Immature natural killer cell (primary cell): ENCODE measurements around the gene KIAA1671. TPM values are rescaled to one million over a fixed set of nuclear protein-coding genes. Genes with fewer than 3 reads are reported as not detected.

Experiments
- DNase-seq, 3 donors: peaks; one replicate each; pipeline ENCODE4 v3.0.0; 2022; ENCODE audit warnings: mixed read lengths in 1 of 3
- H3K27ac Mint-ChIP-seq, 6 donors: one replicate each; pipeline ENCODE4 v1.8.0; 2020; ENCODE audit warnings: mixed read lengths in 6 of 6, mild to moderate bottlenecking in 5 of 6, inconsistent platforms in 4 of 6, moderate library complexity in 3 of 6
- H3K27me3 Mint-ChIP-seq, 3 donors: one replicate each; pipeline ENCODE4 v1.8.0; 2020 to 2021; ENCODE audit warnings: low read depth in 3 of 3, mild to moderate bottlenecking in 3 of 3, mixed read lengths in 3 of 3, moderate library complexity in 3 of 3, inconsistent platforms in 1 of 3
- H3K36me3 Mint-ChIP-seq, 3 donors: one replicate each; pipeline ENCODE4 v1.8.0; 2020; ENCODE audit warnings: mixed read lengths in 3 of 3, inconsistent platforms in 2 of 3, mild to moderate bottlenecking in 2 of 3
- H3K4me1 Mint-ChIP-seq, 2 donors: one replicate each; pipeline ENCODE4 v1.8.0; 2020; ENCODE audit warnings: inconsistent platforms in 2 of 2, mild to moderate bottlenecking in 2 of 2, mixed read lengths in 2 of 2, moderate library complexity in 1 of 2
- H3K4me3 Mint-ChIP-seq, 5 donors: one replicate each; pipeline ENCODE4 v1.8.0; 2020; ENCODE audit warnings: mild to moderate bottlenecking in 5 of 5, mixed read lengths in 5 of 5, inconsistent platforms in 3 of 5, moderate library complexity in 3 of 5
- H3K9me3 Mint-ChIP-seq, 6 donors: one replicate each; pipeline ENCODE4 v1.8.0; 2020; ENCODE audit warnings: mild to moderate bottlenecking in 6 of 6, mixed read lengths in 6 of 6, inconsistent platforms in 4 of 6, moderate library complexity in 3 of 6
- polyA plus RNA-seq, 3 donors: library from polyadenylated mRNA; unstranded; fragments of 300-500 nt; fragmentation: Illumina TruSeq; gene quantifications; one replicate each; pipeline ENCODE4 v1.2.3, GENCODE V29; 2021

KIAA1671 gene
- polyA plus RNA-seq, 3 donors from 2014 or later: 0.43 to 3.0 (median 2.5) TPM

GRCh38 chr22:25111579-25112517 is 159.3 kb downstream of the KIAA1671 start:
- H3K9me3 Mint-ChIP-seq: no peaks in the 10 kb centered on the region
- peaks cover 17 to 18% of the 10 kb centered on the region in 2 donors for H3K4me1 Mint-ChIP-seq
- DNase-seq: no peak
- H3K4me3 Mint-ChIP-seq: peak overlapping the region; percentile 62 to 94 (median 90)
- H3K27me3 Mint-ChIP-seq: peaks cover 0 to 2% (median 2%) of the 10 kb centered on the region in 3 donors
- peak overlapping the region in 1 of 6 donors; percentile 79 for H3K27ac Mint-ChIP-seq
- H3K36me3 Mint-ChIP-seq: no peaks in the 10 kb centered on the region

GRCh38 chr22:25112538-25113253 is 160.2 kb downstream of the KIAA1671 start:
- Mint-ChIP-seq H3K4me3 (peak overlapping the region; percentile 44 to 94 (median 62)), H3K36me3 (no peaks in the 10 kb centered on the region), H3K27me3 (peaks cover 0 to 2% (median 2%) of the 10 kb centered on the region in 3 donors), H3K9me3 (no peaks in the 10 kb centered on the region), H3K4me1 (peaks cover 17 to 18% of the 10 kb centered on the region in 2 donors), H3K27ac (no peak overlapping the region)
- no peak for DNase-seq

- Mint-ChIP-seq H3K4me3 (no peak overlapping the region), H3K4me1 (peaks cover 17 to 18% of the 10 kb centered on the region in 2 donors), H3K27ac (no peak overlapping the region), H3K27me3 (peaks cover 0 to 2% (median 2%) of the 10 kb centered on the region in 3 donors), H3K36me3 (no peaks in the 10 kb centered on the region), H3K9me3 (no peaks in the 10 kb centered on the region)
- DNase-seq: no peak
These were observed 160.8 kb downstream of the KIAA1671 start for GRCh38 chr22:25113316-25113721.

GRCh38 chr22:25114369-25115362 is 162.2 kb downstream of the KIAA1671 start:
- no peak overlapping the region for H3K27ac Mint-ChIP-seq

GRCh38 chr22:25119609-25120008 is 167.1 kb downstream of the KIAA1671 start:
- no peaks in the 10 kb centered on the region for H3K9me3 Mint-ChIP-seq
- peaks cover 3 to 10% (median 6%) of the 10 kb centered on the region in 3 donors for H3K36me3 Mint-ChIP-seq
- H3K27ac Mint-ChIP-seq: peak overlapping the region in 1 of 6 donors; percentile 52
- DNase-seq: no peak
- H3K27me3 Mint-ChIP-seq: peaks cover 0 to 5% (median 2%) of the 10 kb centered on the region in 3 donors
- H3K4me1 Mint-ChIP-seq: no peaks in the 10 kb centered on the region
- no peak overlapping the region for H3K4me3 Mint-ChIP-seq

More at GRCh38 chr22:25114369-25115362, 162.2 kb downstream of the KIAA1671 start:
- Mint-ChIP-seq H3K27me3 (peaks cover 2% of the 10 kb centered on the region in 3 donors), H3K4me1 (peaks cover 17 to 18% of the 10 kb centered on the region in 2 donors), H3K4me3 (peak overlapping the region in 1 of 5 donors; percentile 6), H3K9me3 (no peaks in the 10 kb centered on the region), H3K36me3 (peaks cover 3 to 6% (median 3%) of the 10 kb centered on the region in 3 donors)
- no peak for DNase-seq

- Mint-ChIP-seq H3K9me3 (no peaks in the 10 kb centered on the region), H3K4me3 (no peak overlapping the region)
These were observed 167.6 kb downstream of the KIAA1671 start for GRCh38 chr22:25120093-25120561.

GRCh38 chr22:25120761-25121212 is 168.3 kb downstream of the KIAA1671 start:
- Mint-ChIP-seq H3K36me3 (peaks cover 3 to 10% (median 6%) of the 10 kb centered on the region in 3 donors), H3K9me3 (no peaks in the 10 kb centered on the region), H3K27ac (no peak overlapping the region), H3K4me1 (no peaks in the 10 kb centered on the region), H3K4me3 (no peak overlapping the region), H3K27me3 (peaks cover 0 to 5% (median 2%) of the 10 kb centered on the region in 3 donors)
- no peak for DNase-seq

More at GRCh38 chr22:25120093-25120561, 167.6 kb downstream of the KIAA1671 start:
- no peak for DNase-seq
- H3K27me3 Mint-ChIP-seq: peaks cover 0 to 5% (median 2%) of the 10 kb centered on the region in 3 donors
- H3K36me3 Mint-ChIP-seq: peaks cover 3 to 10% (median 6%) of the 10 kb centered on the region in 3 donors
- no peaks in the 10 kb centered on the region for H3K4me1 Mint-ChIP-seq
- no peak overlapping the region for H3K27ac Mint-ChIP-seq

GRCh38 chr22:25122136-25122764 is 169.7 kb downstream of the KIAA1671 start:
- no peak overlapping the region for H3K4me3 Mint-ChIP-seq
- no peaks in the 10 kb centered on the region for H3K4me1 Mint-ChIP-seq
- no peak overlapping the region for H3K27ac Mint-ChIP-seq

GRCh38 chr22:25123677-25124076 is 171.2 kb downstream of the KIAA1671 start:
- no peaks in the 10 kb centered on the region for H3K4me1 Mint-ChIP-seq
- H3K9me3 Mint-ChIP-seq: no peaks in the 10 kb centered on the region
- H3K27ac Mint-ChIP-seq: no peak overlapping the region
- DNase-seq: no peak
- H3K36me3 Mint-ChIP-seq: peaks cover 3 to 10% (median 6%) of the 10 kb centered on the region in 3 donors
- H3K4me3 Mint-ChIP-seq: no peak overlapping the region
- peaks cover 0 to 3% (median 0%) of the 10 kb centered on the region in 3 donors for H3K27me3 Mint-ChIP-seq

More at GRCh38 chr22:25122136-25122764, 169.7 kb downstream of the KIAA1671 start:
- Mint-ChIP-seq H3K36me3 (peaks cover 3 to 10% (median 6%) of the 10 kb centered on the region in 3 donors), H3K27me3 (peaks cover 0 to 3% (median 2%) of the 10 kb centered on the region in 3 donors), H3K9me3 (no peaks in the 10 kb centered on the region)
- DNase-seq: no peak

GRCh38 chr22:25125693-25126357 is 173.3 kb downstream of the KIAA1671 start:
- no peak overlapping the region for H3K27ac Mint-ChIP-seq
- no peak for DNase-seq
- H3K4me1 Mint-ChIP-seq: no peaks in the 10 kb centered on the region
- no peaks in the 10 kb centered on the region for H3K9me3 Mint-ChIP-seq
- H3K36me3 Mint-ChIP-seq: peaks cover 0 to 6% (median 0%) of the 10 kb centered on the region in 3 donors
- H3K27me3 Mint-ChIP-seq: peaks cover 0 to 3% (median 0%) of the 10 kb centered on the region in 3 donors
- H3K4me3 Mint-ChIP-seq: no peak overlapping the region

GRCh38 chr22:25126510-25126909 is 174.0 kb downstream of the KIAA1671 start:
- H3K27me3 Mint-ChIP-seq: peaks cover 0 to 3% (median 0%) of the 10 kb centered on the region in 3 donors
- peaks cover 0 to 6% (median 0%) of the 10 kb centered on the region in 3 donors for H3K36me3 Mint-ChIP-seq
- no peak overlapping the region for H3K27ac Mint-ChIP-seq
- H3K4me1 Mint-ChIP-seq: no peaks in the 10 kb centered on the region
- no peak overlapping the region for H3K4me3 Mint-ChIP-seq
- DNase-seq: no peak
- H3K9me3 Mint-ChIP-seq: no peaks in the 10 kb centered on the region

- H3K9me3 Mint-ChIP-seq: no peaks in the 10 kb centered on the region
- no peak overlapping the region for H3K4me3 Mint-ChIP-seq
- peaks cover 0 to 2% (median 0%) of the 10 kb centered on the region in 3 donors for H3K27me3 Mint-ChIP-seq
- H3K27ac Mint-ChIP-seq: no peak overlapping the region
- peaks cover 0 to 6% (median 0%) of the 10 kb centered on the region in 3 donors for H3K36me3 Mint-ChIP-seq
- no peaks in the 10 kb centered on the region for H3K4me1 Mint-ChIP-seq
- DNase-seq: no peak
These were observed 174.8 kb downstream of the KIAA1671 start for GRCh38 chr22:25127318-25127717.
